Body of pancreas (tissue), 4 donors: ENCODE measurements around the gene ABCG1.

ENCODE experiments used
- CTCF ChIP-seq, 7 experiments: fragments of 450-650 bp in 4 of 7; fragments of 200-600 bp in 3 of 7; sonication (generic) in 3 of 7; IDR thresholded peaks; one replicate each; pipeline ENCODE4 v1.5.1; 2016 to 2019; ENCODE audit warnings: antibody characterized with exemption in 7 of 7
- POLR2A ChIP-seq, 3 donors: fragments of 450-650 bp; IDR thresholded peaks; one replicate each; pipeline ENCODE4 v1.6.1; 2016; ENCODE audit warnings: antibody characterized with exemption in 3 of 3, mild to moderate bottlenecking in 2 of 3

GRCh38 chr21:42264245-42265195 is 45.6 kb downstream of the ABCG1 start:
- TF ChIP-seq POLR2A (IDR thresholded peaks at IDR 0.05) = no peak
- TF ChIP-seq CTCF (IDR thresholded peaks at IDR 0.05) = no peak
